Gastrocnemius medialis (tissue), 4 donors: Measurements from ENCODE around the gene MYH9.

Experiments
- CTCF ChIP-seq, 5 experiments: fragments of 450-650 bp in 3 of 5; fragments of 200-600 bp in 2 of 5; sonication (generic) in 2 of 5; IDR thresholded peaks in 4 of 5; conservative IDR thresholded peaks in 1 of 5; 1 replicate in 4 of 5; 2 replicates in 1 of 5; pipeline ENCODE4 v1.5.1; 2016 to 2019; ENCODE audit warnings: antibody characterized with exemption in 5 of 5, mild to moderate bottlenecking in 3 of 5, moderate library complexity in 3 of 5
- POLR2A ChIP-seq, 2 donors: fragments of 450-650 bp; IDR thresholded peaks; one replicate each; pipeline ENCODE4 v1.6.1; 2017; ENCODE audit warnings: antibody characterized with exemption in 2 of 2, mild to moderate bottlenecking in 2 of 2, moderate library complexity in 2 of 2

GRCh38 chr22:36232715-36233401, 154.9 kb downstream of the MYH9 start:
- TF ChIP-seq CTCF (IDR thresholded peaks at IDR 0.05 in 4 of 5, conservative IDR thresholded peaks at IDR 0.05 in 1 of 5) (no peak), POLR2A (IDR thresholded peaks at IDR 0.05) (no peak)
